ENCODE results near the gene GALNT17.

Gene GALNT17

DNA sequence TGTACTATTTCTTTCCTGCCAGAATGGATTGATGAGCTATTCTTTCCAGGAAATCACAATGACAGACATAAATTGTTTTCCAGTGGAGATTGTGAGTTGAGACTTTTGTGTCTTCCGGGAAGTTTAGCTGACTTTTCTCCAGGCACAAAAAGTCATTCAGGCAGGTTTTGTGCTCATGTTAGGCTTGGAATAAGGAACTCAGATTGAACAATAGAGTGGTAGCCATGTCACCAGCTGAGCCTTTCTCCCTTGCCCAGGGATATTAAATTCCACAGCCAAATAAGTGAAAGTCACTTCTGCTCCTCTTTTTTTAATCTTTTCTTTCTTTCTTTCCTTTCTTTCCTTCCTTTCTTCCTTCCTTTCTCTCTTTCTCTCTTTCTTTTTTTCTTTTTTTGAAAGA lies 559.6 kb downstream of the GALNT17 start:
- DNase-seq (no peak), ATAC-seq (ENCODE audit: insufficient read depth, low read depth) (no peak)
- no peak overlapping the region for H3K4me2 ChIP-seq (ENCODE audit: insufficient read depth, low read length)
- TF ChIP-seq EZH2 (IDR thresholded peaks at IDR 0.05; ENCODE audit: borderline replicate concordance, low read depth, low read length, severe bottlenecking), result no peak
- TF ChIP-seq, protein P1, sequence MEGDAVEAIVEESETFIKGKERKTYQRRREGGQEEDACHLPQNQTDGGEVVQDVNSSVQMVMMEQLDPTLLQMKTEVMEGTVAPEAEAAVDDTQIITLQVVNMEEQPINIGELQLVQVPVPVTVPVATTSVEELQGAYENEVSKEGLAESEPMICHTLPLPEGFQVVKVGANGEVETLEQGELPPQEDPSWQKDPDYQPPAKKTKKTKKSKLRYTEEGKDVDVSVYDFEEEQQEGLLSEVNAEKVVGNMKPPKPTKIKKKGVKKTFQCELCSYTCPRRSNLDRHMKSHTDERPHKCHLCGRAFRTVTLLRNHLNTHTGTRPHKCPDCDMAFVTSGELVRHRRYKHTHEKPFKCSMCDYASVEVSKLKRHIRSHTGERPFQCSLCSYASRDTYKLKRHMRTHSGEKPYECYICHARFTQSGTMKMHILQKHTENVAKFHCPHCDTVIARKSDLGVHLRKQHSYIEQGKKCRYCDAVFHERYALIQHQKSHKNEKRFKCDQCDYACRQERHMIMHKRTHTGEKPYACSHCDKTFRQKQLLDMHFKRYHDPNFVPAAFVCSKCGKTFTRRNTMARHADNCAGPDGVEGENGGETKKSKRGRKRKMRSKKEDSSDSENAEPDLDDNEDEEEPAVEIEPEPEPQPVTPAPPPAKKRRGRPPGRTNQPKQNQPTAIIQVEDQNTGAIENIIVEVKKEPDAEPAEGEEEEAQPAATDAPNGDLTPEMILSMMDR (IDR thresholded peaks at IDR 0.05; ENCODE audit: borderline replicate concordance, extremely low read depth, low read length, poor library complexity, severe bottlenecking), result no peak
- H3K27me3 ChIP-seq (ENCODE audit: insufficient read depth, low read length, poor library complexity), result no peaks in the 10 kb centered on the region
- H3K9me3 ChIP-seq (ENCODE audit: insufficient read depth, low read length, severe bottlenecking), result no peaks in the 10 kb centered on the region
- no peaks in the 10 kb centered on the region for H3K4me1 ChIP-seq (ENCODE audit: insufficient read depth, low read length)
- H4K20me1 ChIP-seq (ENCODE audit: insufficient read depth, low read length), result no peaks in the 10 kb centered on the region
- no peak overlapping the region for H3K27ac ChIP-seq (ENCODE audit: low read length)
- H2AFZ ChIP-seq (ENCODE audit: low read depth, low read length), result no peak overlapping the region
- no peaks in the 10 kb centered on the region for H3K79me2 ChIP-seq (ENCODE audit: insufficient read depth, low read length)
- no peak overlapping the region for H3K4me3 ChIP-seq (ENCODE audit: low read depth in 1 of 2, low read length in 2 of 2)
- H3K36me3 ChIP-seq (ENCODE audit: insufficient read depth, low read length), result no peaks in the 10 kb centered on the region
- H3K9ac ChIP-seq (ENCODE audit: low read depth, low read length), result no peak overlapping the region

DNA sequence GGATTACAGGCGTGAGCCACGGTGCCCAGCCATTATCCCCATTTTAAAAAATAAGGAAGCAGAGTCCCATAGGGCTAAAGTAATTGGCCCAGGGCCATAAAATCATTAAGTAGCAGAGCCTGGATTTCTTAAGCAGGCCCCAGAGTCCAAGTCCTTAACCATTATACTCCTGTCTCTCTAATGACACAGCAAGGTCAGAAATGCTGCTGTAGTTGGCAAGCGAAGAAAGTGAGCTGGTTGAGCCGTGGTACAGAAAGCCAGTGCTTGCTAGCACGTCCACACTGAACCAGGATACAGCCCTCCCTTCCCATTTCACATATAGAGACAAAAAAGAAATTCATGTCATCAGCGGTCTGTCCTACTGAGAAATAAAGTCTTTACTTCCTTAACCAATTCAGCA lies 562.7 kb downstream of the GALNT17 start:
- Histone ChIP-seq H3K9me3 (ENCODE audit: insufficient read depth, low read length, severe bottlenecking) (no peaks in the 10 kb centered on the region), H4K20me1 (ENCODE audit: insufficient read depth, low read length) (no peaks in the 10 kb centered on the region), H3K4me3 (ENCODE audit: low read depth in 1 of 2, low read length in 2 of 2) (no peak overlapping the region), H3K79me2 (ENCODE audit: insufficient read depth, low read length) (no peaks in the 10 kb centered on the region), H3K27ac (ENCODE audit: low read length) (no peak overlapping the region), H2AFZ (ENCODE audit: low read depth, low read length) (no peak overlapping the region), H3K9ac (ENCODE audit: low read depth, low read length) (no peak overlapping the region), H3K4me2 (ENCODE audit: insufficient read depth, low read length) (no peak overlapping the region), H3K27me3 (ENCODE audit: insufficient read depth, low read length, poor library complexity) (no peaks in the 10 kb centered on the region), H3K36me3 (ENCODE audit: insufficient read depth, low read length) (no peaks in the 10 kb centered on the region), H3K4me1 (ENCODE audit: insufficient read depth, low read length) (no peaks in the 10 kb centered on the region)
- TF ChIP-seq EZH2 (IDR thresholded peaks at IDR 0.05; ENCODE audit: borderline replicate concordance, low read depth, low read length, severe bottlenecking), result no peak
- TF ChIP-seq, protein P1 (IDR thresholded peaks at IDR 0.05; ENCODE audit: borderline replicate concordance, extremely low read depth, low read length, poor library complexity, severe bottlenecking), result no peak
- DNase-seq (no peak), ATAC-seq (ENCODE audit: insufficient read depth, low read depth) (no peak)

DNA sequence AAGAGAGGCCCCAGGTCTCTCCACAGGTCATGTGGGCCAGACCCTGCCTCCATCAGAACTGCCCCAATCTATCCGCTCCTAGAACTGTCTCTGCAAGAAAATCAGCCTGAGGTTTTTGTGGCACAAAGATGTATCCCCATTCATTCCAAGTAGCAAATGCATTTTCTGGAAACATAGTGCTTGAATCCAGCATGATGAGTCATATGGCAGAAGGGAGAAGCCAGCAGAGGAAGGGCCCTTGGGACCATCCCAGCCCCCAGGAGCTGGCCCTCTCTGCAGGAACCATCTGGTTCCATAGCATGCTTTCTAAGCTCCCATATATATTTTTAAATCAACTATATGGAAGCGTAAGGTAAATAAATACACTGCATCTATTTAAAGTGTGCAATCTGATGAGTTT lies 563.2 kb downstream of the GALNT17 start:
- Histone ChIP-seq H4K20me1 (ENCODE audit: insufficient read depth, low read length) (no peaks in the 10 kb centered on the region), H2AFZ (ENCODE audit: low read depth, low read length) (no peak overlapping the region), H3K27ac (ENCODE audit: low read length) (no peak overlapping the region), H3K9ac (ENCODE audit: low read depth, low read length) (no peak overlapping the region), H3K36me3 (ENCODE audit: insufficient read depth, low read length) (no peaks in the 10 kb centered on the region), H3K27me3 (ENCODE audit: insufficient read depth, low read length, poor library complexity) (no peaks in the 10 kb centered on the region), H3K79me2 (ENCODE audit: insufficient read depth, low read length) (no peaks in the 10 kb centered on the region), H3K9me3 (ENCODE audit: insufficient read depth, low read length, severe bottlenecking) (no peaks in the 10 kb centered on the region), H3K4me2 (ENCODE audit: insufficient read depth, low read length) (no peak overlapping the region), H3K4me1 (ENCODE audit: insufficient read depth, low read length) (no peaks in the 10 kb centered on the region), H3K4me3 (ENCODE audit: low read depth in 1 of 2, low read length in 2 of 2) (no peak overlapping the region)
- ATAC-seq (ENCODE audit: insufficient read depth, low read depth) (no peak), DNase-seq (no peak)
- TF ChIP-seq, protein P1 (IDR thresholded peaks at IDR 0.05; ENCODE audit: borderline replicate concordance, extremely low read depth, low read length, poor library complexity, severe bottlenecking), result no peak
- TF ChIP-seq EZH2 (IDR thresholded peaks at IDR 0.05; ENCODE audit: borderline replicate concordance, low read depth, low read length, severe bottlenecking), result no peak

DNA sequence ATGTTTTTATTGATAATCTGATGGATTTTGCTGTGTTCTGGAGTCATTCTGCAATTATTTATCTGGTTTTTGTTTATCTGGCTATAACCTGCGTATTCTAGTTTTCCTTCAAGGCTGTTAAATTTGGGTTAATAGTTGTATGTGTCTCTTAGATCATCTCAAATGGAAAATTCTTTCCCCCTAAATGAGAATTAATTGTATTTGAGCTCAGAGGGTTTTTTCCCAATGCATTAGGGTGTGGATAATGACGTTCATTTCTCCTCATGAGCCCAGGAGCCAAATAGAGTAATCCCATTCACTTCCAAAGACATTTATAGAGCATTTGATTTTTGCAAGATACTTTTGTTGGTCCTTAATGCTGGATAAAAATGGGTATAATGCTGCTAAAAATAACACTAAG lies 564.6 kb downstream of the GALNT17 start:
- H3K27me3 ChIP-seq (ENCODE audit: insufficient read depth, low read length, poor library complexity), result no peaks in the 10 kb centered on the region

More for the DNA sequence above, 564.6 kb downstream of the GALNT17 start:
- no peaks in the 10 kb centered on the region for H4K20me1 ChIP-seq (ENCODE audit: insufficient read depth, low read length)
- no peak overlapping the region for H3K27ac ChIP-seq (ENCODE audit: low read length)
- no peak overlapping the region for H3K4me3 ChIP-seq (ENCODE audit: low read depth in 1 of 2, low read length in 2 of 2)
- no peak overlapping the region for H3K4me2 ChIP-seq (ENCODE audit: insufficient read depth, low read length)
- no peaks in the 10 kb centered on the region for H3K9me3 ChIP-seq (ENCODE audit: insufficient read depth, low read length, severe bottlenecking)
- no peak for ATAC-seq (ENCODE audit: insufficient read depth, low read depth)
- H3K36me3 ChIP-seq (ENCODE audit: insufficient read depth, low read length), result no peaks in the 10 kb centered on the region
- no peak overlapping the region for H2AFZ ChIP-seq (ENCODE audit: low read depth, low read length)
- TF ChIP-seq, protein P1 (IDR thresholded peaks at IDR 0.05; ENCODE audit: borderline replicate concordance, extremely low read depth, low read length, poor library complexity, severe bottlenecking), result no peak
- TF ChIP-seq EZH2 (IDR thresholded peaks at IDR 0.05; ENCODE audit: borderline replicate concordance, low read depth, low read length, severe bottlenecking), result no peak
- no peaks in the 10 kb centered on the region for H3K79me2 ChIP-seq (ENCODE audit: insufficient read depth, low read length)
- DNase-seq, result no peak
- H3K4me1 ChIP-seq (ENCODE audit: insufficient read depth, low read length), result no peaks in the 10 kb centered on the region
- H3K9ac ChIP-seq (ENCODE audit: low read depth, low read length), result no peak overlapping the region

Measured in DND-41 (cell line).